AG10803 (cell line): Measurements from ENCODE around the gene C1orf115.
"Not testable (repeated sequence)": the region's sequence is repeated elsewhere in the genome, so short reads cannot be mapped to it uniquely, and the experiment has no call there.

Experiments used
- DNase-seq: peaks from one replicate; pipeline ENCODE4 v3.0.0; 2010; ENCODE audit warnings: low read depth
- H3K4me3 ChIP-seq: 2 replicates; pipeline ENCODE4 v1.5.1; 2011; ENCODE audit warnings: mild to moderate bottlenecking, low read length, control low read depth
- CTCF ChIP-seq: conservative IDR thresholded peaks from 2 replicates; pipeline ENCODE4 v1.5.1; 2011; ENCODE audit warnings: mild to moderate bottlenecking, low read length, control low read depth, inconsistent platforms

C1orf115 gene

DNA sequence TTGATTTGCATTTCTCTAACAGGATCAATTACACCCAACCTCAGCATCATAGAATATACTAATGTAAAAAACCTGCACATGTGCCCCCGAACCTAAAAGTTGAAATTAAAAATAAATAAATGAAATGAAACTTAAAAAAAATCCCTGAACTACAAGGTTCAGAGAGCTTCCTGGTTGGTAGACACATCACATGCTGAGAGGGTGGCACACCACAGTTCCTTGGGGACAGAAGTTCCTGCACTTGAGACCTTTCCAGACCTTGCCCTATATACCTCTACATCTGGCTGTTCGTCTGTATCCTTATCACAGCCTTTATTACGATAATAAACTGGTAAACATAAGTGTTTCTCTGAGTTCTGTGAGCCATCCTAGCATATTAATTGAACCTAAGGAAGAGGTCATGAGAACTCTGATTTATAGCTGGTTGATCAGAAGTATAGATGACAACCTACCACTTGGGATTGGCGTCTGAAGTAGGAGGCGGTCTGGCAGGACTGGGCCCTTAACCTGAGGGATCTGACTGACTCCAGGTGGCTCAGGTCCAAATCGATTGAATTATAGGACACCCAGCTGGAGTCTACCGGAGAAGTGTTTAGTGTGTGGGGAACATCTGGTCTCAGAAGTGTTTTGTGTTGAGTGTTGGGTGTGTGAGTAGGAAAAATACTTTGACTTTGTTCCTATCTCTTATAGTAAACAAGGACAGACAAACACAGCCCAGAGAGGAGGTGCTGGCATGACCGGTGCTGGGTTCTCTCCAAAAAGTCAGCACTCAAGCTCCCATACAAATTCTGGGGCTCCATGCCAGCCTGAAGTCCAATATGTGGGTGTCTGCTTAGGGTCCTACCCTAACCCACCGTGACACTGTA lies 19.0 kb downstream of the C1orf115 start:
- no peak overlapping the region for H3K4me3 ChIP-seq
- no peak for DNase-seq
- TF ChIP-seq CTCF, result no peak

GRCh38 chr1:220710333-220710732 lies 20.2 kb downstream of the C1orf115 start:
- TF ChIP-seq CTCF, result no peak
- DNase-seq, result no peak
- no peak overlapping the region for H3K4me3 ChIP-seq

GRCh38 chr1:220711056-220711809 lies 21.1 kb downstream of the C1orf115 start:
- no peak for DNase-seq
- TF ChIP-seq CTCF, result no peak
- no peak overlapping the region for H3K4me3 ChIP-seq

GRCh38 chr1:220715986-220716385 lies 25.8 kb downstream of the C1orf115 start:
- not testable (repeated sequence) for DNase-seq

DNA sequence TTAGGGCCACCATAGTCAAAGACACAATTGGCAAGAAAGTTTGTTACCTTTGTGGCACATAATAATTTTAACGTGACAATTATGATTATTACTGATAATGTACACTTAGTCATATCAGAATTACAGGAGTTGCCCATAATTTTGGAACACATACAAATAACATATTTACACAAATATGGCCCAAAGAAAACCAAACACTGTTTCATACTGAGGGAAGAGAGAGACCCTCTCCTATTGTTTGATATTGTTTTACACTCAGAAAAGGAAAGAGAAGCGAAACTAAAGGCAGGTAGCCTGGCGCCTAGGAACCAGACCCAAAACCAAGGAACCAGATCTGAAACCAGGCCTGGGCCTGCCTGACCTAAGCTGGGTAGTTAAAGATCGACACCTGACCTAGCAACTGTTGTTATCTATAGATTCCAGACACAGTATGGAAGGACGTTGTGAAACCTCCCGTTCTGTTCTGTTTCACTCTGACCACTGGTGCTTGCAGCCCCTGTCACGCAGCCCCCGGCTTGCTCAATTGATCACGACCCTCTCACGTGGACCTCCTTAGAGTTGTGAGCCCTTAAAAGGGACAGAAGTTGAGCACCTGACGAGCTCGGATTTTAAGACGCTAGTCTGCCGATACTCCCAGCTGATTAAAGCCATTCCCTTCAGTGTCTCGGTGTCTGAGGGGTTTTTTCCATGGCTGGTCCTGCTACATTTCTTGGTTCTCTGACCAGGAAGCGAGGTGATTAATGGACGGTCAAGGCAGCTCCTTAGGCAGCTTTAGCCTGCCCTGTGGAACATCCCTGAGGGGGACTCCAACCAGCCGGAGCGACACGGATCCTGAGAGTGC lies 27.9 kb downstream of the C1orf115 start:
- DNase-seq, result no peak
- TF ChIP-seq CTCF, result no peak
- no peak overlapping the region for H3K4me3 ChIP-seq

More at GRCh38 chr1:220715986-220716385, 25.8 kb downstream of the C1orf115 start:
- not testable (repeated sequence) for H3K4me3 ChIP-seq

- not testable (repeated sequence) for DNase-seq, H3K4me3 ChIP-seq
Observed at GRCh38 chr1:220721266-220721665, 31.1 kb downstream of the C1orf115 start.

DNA sequence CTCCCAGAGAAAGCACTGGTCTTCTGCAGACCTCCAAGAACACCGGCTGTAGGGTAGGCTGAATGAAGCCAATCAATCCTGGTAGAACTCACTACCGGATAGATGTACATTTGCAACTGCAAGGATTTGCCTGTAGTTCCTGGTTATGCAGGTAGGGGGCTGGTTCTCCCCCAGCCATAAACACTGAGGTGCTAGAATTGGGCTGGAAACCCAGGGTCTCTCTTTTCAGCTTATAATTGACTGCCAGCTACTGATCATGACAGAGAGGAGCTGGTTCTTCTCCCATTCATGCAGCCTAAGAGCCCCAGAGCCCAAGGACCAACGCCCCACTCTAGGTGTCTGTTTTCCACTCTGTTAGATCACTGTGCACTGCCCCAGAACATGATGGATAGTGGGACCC lies 36.5 kb downstream of the C1orf115 start:
- H3K4me3 ChIP-seq, result no peak overlapping the region
- peak; percentile 29; the same call in 1 of the 2 replicates for TF ChIP-seq CTCF
- DNase-seq, result no peak
